BE2C (cell line): ENCODE results near the gene ATG16L1.

Source experiments
- DNase-seq: peaks from one replicate; pipeline ENCODE4 v3.0.0-alpha.2; 2020
- H3K27me3 ChIP-seq: fragments of 250-450 bp; sonication (Bioruptor Pico); 2 replicates; pipeline ENCODE4 v1.5.1; 2020; ENCODE audit warnings: mild to moderate bottlenecking
- H3K36me3 ChIP-seq: fragments of 250-450 bp; sonication (Bioruptor Pico); 2 replicates; pipeline ENCODE4 v1.5.1; 2020; ENCODE audit warnings: mild to moderate bottlenecking
- H3K4me1 ChIP-seq: fragments of 250-450 bp; sonication (Bioruptor Pico); 2 replicates; pipeline ENCODE4 v1.5.1; 2020
- H3K4me3 ChIP-seq: 2 replicates; pipeline ENCODE4 v1.5.1; 2011; ENCODE audit warnings: low read depth, low read length
- H3K9me3 ChIP-seq: fragments of 250-450 bp; sonication (Bioruptor Pico); 2 replicates; pipeline ENCODE4 v1.5.1; 2020
- CTCF ChIP-seq: IDR thresholded peaks from 2 replicates; pipeline ENCODE4 v1.5.1; 2012; ENCODE audit warnings: mild to moderate bottlenecking, low read depth, low read length

The ATG16L1 gene

DNA sequence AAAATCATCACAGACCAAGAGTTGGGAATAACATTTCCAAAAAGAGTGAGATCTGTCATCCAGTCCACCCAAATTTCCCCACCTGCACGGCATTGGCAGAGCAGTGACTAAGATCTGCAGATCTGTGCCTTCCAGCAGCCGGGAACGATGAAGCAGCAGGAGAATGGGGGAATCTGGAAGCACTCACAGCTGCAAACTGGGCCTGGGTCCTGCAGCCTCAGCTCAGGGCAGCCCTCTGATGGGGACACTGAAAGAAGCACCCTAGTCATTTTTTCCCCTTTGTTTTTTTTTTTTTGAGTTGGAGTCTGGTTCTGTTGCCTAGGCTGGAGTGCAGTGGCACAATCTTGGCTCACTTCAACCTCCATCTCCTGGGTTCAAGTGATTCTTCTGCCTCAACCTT, 51.8 kb downstream of the ATG16L1 start:
- DNase-seq: no peak
- no peaks in the 10 kb centered on the region for H3K4me1 ChIP-seq
- no peaks in the 10 kb centered on the region for H3K27me3 ChIP-seq
- no peak for TF ChIP-seq CTCF
- H3K9me3 ChIP-seq: no peaks in the 10 kb centered on the region
- no peaks in the 10 kb centered on the region for H3K36me3 ChIP-seq
- H3K4me3 ChIP-seq: no peak overlapping the region

DNA sequence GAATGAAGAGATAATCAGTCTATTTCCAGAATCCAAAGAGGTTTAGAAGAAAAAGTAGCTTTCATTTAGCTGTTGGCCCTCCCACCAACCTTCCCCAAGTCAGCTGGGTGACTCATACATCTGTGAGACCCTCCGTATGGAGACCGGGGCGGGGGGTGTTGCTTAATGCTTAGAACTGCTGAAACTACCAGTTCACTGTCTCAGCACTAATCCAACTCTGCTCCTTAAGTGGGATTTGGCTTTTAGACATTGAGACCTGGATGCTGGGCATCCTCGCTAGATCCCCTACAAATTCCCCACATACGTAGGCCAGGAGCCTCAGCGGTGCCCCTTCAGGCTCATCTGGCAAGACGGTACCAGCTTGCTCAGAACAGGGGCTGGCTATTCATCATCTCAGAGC, 56.1 kb downstream of the ATG16L1 start, which contains the start of gene SAG:
TSS of gene SAG (plus strand) at position 252 of the 400 bp plus-strand sequence. CDS start 1,374 bp downstream, outside the sequence.
- H3K4me3 ChIP-seq: no peak within 1 kb of the TSS
- no peaks in the 10 kb centered on the region for H3K27me3 ChIP-seq
- H3K36me3 ChIP-seq: no peaks in the 10 kb centered on the region
- DNase-seq: no peak
- H3K4me1 ChIP-seq: no peaks in the 10 kb centered on the region
- no peak for TF ChIP-seq CTCF
- H3K9me3 ChIP-seq: no peaks in the 10 kb centered on the region

- Histone ChIP-seq H3K27me3 (no peaks in the 10 kb centered on the region), H3K9me3 (no peaks in the 10 kb centered on the region), H3K36me3 (no peaks in the 10 kb centered on the region), H3K4me1 (no peaks in the 10 kb centered on the region), H3K4me3 (no peak overlapping the region)
- no peak for DNase-seq
- no peak for TF ChIP-seq CTCF
Observed at GRCh38 chr2:233311241-233311926, 59.9 kb downstream of the ATG16L1 start.

- Histone ChIP-seq H3K36me3 (no peaks in the 10 kb centered on the region), H3K4me1 (no peaks in the 10 kb centered on the region), H3K27me3 (no peaks in the 10 kb centered on the region), H3K4me3 (no peak overlapping the region), H3K9me3 (no peaks in the 10 kb centered on the region)
- DNase-seq: no peak
- no peak for TF ChIP-seq CTCF
Observed at GRCh38 chr2:233312874-233313273, 61.4 kb downstream of the ATG16L1 start.

GRCh38 chr2:233314180-233314925, 62.9 kb downstream of the ATG16L1 start:
- Histone ChIP-seq H3K4me3 (no peak overlapping the region), H3K4me1 (no peaks in the 10 kb centered on the region), H3K36me3 (no peaks in the 10 kb centered on the region), H3K27me3 (no peaks in the 10 kb centered on the region), H3K9me3 (no peaks in the 10 kb centered on the region)
- no peak for DNase-seq
- no peak for TF ChIP-seq CTCF

GRCh38 chr2:233317196-233317943, 65.9 kb downstream of the ATG16L1 start:
- no peaks in the 10 kb centered on the region for H3K36me3 ChIP-seq
- no peaks in the 10 kb centered on the region for H3K9me3 ChIP-seq
- TF ChIP-seq CTCF: no peak
- H3K4me1 ChIP-seq: no peaks in the 10 kb centered on the region
- H3K27me3 ChIP-seq: no peaks in the 10 kb centered on the region
- no peak for DNase-seq
- no peak overlapping the region for H3K4me3 ChIP-seq
